SK-N-DZ (cell line): ENCODE results near the gene MLEC.

ENCODE experiments used
- DNase-seq: peaks from one replicate; pipeline ENCODE4 v3.0.0-alpha.2; 2015; ENCODE audit warnings: low spot score

The MLEC gene

DNA sequence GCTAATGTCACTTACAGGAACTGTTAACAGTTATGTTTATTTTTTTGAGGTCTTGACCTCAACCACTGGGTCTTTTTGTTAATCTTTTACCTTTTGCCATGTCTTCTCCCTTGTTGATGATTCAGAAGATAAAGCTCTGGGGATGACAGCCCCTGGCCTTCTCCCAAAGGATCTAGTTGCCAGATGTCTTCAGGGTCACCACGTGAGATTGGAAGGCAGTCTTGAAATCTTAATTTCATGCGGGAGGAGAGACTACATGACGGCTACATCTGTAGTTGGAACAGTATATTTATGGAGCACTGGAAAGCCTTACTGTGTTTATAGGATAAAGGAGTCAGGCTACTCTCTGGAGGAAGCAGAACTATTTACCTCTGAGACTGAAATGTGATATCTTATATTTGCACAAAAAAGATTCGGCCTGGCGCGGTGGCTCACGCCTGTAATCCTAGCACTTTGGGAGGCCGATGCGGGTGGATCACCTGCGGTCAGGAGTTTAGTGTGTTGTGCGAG is 5.6 kb downstream of the MLEC start:
- DNase-seq, result no peak

DNA sequence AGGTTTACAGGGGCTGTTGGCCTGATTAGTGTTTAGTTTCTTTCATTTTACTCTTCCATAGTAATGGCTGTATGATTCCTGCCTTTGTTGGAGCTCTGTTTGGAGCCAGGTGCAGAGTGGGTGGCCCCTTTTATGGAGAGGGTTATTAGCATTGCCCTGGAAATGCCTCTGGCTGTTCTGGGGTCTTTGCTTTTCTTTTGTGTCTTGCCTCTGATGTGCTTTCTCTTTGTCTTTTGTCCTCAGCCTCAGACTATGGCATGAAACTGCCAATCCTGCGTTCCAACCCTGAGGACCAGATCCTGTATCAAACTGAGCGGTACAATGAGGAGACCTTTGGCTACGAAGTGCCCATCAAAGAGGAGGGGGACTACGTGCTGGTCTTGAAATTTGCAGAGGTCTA is 6.9 kb downstream of the MLEC start:
- no peak for DNase-seq

DNA sequence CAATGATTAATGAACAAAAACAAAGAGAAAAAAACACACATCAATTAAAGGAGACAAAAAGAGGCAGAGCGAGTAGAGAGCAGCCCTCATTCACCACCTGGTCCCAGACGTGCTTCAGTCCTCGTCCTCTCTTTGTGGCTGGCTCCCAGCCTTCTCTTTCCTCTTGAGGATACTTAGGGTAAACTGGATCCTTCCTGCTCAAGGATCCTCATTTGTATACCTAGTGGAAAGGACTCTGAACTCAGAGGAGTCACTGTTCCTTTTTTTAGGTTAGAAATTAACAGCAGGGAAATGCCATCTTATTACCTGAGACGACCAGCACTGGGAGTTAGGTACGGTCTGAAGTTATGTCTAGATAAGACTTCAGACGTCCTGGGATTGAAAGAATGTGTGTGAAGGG is 9.7 kb downstream of the MLEC start:
- DNase-seq, result no peak

DNA sequence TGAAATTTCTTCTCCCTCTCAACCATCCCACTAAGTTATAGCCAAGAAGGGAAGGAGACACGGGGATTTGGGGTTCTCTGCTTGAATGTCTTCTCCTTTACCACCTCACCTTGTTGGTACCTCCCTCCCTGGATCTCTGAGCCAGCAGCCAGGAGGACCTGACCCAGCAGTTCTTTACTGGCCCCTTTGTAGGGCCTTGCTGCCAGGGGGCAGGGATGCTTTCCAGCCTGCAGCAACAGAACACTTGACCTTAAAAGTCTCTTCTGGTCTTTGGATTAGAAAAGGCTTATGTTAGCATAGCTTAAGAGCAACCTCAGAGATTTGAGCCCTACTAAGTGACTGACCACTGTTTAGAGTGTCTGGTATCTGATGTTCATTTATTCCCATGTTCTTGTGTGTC is 10.4 kb downstream of the MLEC start:
- no peak for DNase-seq

DNA sequence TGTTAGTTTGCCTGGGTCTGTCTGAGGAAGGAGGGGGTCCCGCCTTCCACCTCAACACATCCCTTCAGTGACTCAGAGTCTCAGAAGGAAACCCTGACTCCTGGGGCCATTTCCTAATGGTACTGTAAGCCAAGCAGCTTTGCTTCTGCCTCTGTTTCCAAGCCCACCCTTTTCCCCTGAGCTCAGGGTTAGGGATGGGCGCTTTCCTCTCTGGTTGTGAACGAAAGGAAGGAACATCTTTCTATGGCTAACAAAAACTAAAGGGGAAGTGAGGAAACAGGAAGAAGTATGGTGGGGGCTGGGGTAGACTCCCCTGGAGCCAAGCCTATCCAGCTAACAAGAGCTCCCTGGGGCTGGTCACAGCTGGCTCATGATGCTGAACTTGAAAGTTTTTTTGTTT is 11.7 kb downstream of the MLEC start:
- no peak for DNase-seq

DNA sequence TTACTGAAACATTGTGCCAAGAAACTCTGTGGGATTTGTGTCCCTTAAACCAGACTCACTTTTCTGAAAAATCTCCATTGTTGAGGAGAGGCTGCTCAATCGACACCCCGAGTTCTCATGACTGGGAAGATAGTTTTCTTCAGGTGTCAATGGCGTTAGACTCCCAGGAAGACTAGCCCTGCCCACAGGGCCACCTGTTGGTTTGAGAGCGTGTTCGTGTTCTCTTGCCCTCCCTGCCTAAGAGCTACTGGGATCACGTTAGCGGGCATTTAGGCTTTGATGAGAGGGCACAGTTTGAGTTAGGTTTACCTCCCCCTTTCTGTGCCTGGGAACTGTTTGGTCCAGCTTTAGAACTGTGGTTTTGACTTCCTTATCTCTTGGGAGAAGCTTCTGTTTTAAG is 12.6 kb downstream of the MLEC start:
- DNase-seq, result no peak

DNA sequence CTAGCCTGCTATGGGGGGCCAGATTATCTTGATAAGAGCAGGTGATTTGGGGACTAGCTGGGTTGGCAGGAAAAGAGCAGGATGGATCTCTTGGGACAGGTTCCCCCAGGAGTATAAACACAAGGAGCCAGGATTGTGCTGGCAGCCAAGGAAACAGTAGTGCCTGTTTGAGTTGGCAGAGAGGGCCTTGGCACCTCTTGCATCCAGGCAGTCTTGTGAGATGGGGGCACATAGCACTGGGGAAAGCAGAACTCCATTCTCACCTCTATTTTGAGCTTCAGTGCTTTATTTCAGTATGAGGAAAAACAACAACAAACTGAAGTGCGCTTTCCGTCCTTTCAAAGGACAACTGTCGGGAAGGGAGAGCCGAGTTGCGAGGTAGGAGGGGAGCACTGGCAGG is 13.9 kb downstream of the MLEC start:
- DNase-seq, result no peak

DNA sequence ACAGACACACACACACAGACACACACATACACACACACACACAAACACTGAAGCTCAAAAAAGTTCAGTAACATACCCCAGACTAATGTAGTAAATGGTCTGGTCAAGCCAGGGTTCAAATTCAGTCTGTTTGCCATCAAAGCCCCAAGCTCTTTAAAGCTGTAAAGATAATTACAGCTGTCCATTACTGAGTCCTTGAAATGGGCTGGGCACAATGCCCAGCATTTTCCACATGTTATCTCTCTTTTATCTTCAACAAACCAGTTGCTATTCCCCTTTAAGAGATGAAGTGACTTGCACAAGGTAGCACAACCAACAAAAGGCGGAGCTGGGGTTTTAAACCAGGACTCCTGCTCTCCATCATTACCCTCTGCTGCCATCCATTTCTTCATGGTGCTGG is 15.7 kb downstream of the MLEC start:
- no peak for DNase-seq

DNA sequence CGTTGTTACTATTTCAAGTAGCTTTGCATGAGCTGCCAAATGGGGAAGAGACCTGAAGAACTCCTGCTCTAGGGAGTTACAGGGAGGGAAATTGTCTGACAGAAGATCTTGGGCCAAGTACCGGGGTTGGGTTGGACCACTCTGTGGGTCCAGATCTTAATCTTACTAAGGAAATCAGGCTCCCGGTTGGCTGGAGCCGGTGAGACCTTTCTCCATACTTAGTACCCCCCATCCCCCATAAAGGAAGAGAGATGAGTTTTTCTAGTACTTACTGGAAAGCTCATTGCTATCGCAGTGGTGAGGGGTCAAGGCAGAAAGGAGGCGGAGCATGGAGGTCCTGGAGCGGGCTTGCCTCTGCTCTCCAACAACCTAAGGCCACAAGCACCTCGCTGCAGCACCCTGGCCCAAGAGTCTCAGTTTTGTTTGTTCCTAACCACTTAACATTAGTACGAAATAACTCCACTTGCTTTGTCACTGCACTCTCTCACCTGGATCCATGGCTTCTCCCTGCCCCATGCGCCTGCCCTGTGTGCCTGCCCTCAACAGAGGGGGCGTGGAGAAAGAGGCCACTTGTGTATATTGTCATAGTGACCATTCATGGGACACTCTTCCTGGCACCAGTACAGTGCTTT is 16.5 kb downstream of the MLEC start:
- no peak for DNase-seq

DNA sequence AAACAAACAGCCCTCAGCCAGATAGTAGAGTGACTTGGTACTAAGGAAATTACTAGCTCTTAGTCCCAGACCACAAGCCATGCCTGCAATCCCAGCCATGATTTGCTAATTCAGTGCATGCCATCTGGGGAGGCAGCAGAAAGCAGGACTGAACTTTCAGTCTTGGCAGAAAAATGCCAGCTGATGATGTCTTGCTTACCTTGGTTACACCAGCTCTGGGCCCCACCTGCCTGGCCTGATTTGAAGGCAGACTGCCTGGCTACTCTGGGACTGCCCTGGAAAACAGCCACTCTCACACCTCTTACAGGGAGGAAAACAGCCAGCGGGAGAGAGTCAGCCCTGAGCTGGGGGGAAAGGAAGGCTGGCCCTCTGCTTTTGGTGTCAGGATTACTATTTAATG is 18.7 kb downstream of the MLEC start:
- DNase-seq, result no peak

DNA sequence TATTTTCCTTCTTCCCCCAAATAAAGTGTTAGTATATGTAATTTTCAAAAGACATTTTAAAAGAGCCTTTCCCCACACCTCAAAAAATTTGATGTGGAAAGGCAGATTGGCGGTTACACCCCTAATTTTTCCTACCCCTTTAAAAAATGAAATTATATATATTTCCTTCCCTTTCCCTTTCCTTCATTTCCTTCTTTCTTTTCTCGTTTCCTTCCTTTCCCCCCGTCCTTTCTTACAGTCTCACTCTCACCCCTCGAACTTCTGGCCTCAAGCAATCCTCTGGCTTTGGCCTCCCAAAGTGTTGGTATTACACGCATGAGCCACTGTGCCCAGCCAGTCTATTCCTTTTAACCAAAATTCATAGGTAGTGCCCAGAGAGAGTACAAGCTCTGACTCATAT is 19.1 kb downstream of the MLEC start:
- no peak for DNase-seq

DNA sequence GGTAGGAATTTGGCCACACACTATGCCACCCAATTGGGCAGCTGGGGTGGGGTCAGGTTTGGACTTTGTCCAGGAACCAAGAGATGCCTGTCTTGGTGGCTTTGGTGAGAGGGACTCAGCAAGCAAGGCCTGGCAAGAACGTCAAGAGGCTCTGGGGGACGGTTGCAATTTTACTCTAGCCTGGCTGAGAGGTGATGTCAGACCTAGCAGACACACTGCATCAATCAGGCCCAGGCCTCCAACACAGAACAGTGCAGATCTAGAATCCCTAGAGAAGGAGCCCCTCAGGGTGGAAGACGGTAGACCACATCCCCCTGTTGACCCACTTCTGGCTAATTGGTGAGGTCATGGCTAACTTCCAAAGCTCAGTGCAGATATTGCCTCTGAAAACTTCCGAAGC is 21.7 kb downstream of the MLEC start:
- no peak for DNase-seq

DNA sequence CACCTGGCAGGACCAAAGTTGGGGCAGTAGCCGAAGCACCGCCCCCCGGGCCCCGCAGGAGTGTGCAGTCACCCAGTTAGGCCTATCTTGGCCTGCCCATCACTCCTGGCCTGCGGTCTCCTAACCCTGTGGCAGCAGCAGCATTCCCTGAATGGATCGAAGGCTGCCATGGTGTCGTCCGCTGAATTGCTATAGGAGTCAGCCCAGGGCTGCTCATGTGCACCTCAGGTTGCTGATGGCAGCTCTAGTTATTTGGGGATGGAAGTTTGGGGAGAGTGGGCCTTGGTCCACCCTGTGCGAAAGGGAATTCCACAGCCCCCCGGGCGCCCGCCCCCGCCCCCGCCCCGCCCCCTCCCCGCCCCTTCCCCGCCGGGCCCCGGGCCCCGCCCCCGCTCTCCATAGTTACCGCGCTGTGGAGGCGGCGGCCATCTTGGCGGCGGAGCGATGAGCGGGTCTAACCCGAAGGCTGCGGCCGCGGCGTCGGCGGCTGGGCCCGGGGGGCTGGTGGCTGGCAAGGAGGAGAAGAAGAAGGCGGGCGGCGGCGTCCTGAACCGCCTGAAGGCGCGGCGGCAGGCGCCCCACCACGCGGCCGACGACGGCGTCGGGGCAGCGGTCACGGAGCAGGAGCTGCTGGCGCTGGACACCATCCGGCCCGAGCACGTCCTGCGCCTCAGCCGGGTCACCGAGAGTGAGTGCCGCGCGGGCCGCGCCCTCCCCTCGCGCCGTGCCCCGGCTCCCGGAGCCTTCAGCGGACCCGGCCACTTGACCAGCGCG is 23.3 kb downstream of the MLEC start, which contains the start of gene UNC119B:
TSS of gene UNC119B (plus strand) at position 428 of the 774 bp plus-strand sequence. CDS start at position 445, 17 bp downstream.
- DNase-seq, result peak; percentile 71

DNA sequence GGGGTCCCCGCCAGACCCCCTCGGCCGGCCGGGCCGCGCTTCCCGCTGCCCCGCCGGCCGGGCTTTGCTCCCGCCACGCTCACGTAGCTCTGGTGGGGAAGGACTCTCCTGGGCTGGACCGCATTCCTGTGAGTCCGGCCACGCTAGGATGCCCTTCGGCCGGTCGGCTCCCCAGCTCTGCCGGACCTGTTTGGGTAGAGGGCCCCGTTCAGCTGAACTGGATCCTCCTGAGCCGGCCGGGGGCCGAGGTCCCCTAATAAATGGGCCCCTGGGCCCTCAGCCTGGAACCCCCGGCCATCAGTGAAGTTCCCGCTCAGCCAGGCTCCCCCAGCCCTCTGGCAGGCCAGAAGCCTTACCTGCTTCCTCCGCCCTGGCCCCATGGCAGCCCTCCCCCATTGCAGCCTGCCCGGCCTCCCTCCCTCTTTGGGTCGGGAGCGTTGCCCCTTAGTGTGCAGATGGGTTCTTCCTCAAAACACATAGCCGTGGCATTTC is 23.9 kb downstream of the MLEC start:
- no peak for DNase-seq

DNA sequence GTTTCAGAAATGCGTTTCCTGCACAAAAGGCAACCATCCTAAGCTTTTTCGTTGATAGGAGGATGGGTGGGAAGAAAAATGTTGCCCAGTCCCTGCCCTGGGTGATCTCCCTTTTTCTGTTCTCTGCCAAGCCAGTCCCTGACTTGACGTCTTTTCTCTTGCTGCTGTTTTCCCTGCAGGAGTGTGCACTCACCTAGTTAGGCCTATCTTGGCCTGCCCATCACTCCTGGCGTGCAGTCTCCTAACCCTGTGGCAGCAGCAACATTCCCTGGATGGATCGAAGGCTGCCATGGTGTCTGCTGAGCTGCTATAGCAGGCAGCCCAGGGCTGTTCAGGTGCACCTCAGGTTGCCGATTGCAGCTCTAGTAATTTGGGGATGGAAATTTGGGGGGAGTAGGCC is 24.5 kb downstream of the MLEC start:
- DNase-seq, result no peak

DNA sequence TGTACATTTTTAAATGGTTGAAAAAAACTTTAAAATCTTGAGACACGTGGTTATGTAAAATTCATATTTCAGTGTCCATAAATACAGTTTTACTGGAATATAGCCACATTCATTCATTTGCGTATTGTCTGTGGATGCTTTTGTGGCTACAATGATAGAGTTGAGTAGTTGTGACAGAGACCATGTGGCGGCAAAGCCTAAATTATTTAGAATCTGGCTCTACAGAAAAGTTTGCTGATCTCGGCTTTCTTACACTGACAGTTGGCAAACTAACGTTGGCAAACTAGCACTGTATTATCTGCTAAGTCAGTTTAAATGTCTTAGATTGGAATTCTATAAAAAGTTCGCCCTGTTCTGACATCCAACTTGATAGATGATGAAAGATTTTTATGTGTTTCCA is 25.7 kb downstream of the MLEC start:
- DNase-seq, result no peak

DNA sequence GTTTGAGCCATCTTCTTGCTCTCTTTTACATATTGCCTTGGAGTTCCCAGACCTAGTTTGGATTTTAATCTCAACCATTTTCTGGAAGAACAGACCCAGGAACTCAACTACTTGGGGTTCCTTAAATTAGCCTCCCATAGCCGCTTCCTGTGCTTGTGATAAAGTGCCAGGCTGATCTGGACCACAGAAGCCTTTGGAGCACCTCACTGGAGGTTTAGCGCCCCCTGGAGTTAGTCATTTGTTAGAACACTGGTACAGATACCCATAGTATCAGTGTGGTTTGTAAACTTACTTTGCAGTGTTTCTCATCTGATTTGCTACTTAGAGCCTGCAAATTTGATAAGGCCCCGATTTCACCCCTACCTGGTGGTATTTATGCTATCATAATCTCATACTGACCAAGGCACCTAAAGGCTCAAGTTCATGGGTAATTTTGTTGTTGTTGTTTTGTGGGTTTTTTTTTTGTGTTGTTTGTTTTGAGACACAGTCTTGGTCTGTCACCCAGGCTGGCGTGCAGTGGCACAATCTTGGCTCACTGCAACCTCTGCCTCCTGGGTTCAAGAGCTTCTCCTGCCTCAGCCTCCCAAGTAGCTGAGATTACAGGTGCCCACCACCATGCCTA is 27.0 kb downstream of the MLEC start:
- peak; percentile 75 for DNase-seq

DNA sequence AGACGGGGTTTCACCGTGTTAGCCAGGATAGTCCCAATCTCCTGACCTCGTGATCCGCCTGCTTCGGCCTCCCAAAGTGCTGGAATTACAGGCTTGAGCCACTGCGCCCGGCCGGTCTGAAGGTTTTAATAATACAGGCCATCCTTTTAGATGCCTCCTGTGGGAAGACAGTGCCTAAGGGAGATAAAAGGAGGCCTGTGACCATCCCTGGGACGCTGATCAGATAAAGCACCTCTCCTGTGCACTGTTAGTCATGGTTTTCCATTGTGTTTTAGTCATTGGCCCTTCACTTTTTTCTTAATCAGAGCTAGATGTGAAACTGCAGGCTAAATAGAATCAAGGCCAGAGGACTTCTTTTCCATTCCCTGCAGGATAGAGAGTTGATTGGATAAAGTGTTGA is 31.1 kb downstream of the MLEC start:
- DNase-seq, result no peak

DNA sequence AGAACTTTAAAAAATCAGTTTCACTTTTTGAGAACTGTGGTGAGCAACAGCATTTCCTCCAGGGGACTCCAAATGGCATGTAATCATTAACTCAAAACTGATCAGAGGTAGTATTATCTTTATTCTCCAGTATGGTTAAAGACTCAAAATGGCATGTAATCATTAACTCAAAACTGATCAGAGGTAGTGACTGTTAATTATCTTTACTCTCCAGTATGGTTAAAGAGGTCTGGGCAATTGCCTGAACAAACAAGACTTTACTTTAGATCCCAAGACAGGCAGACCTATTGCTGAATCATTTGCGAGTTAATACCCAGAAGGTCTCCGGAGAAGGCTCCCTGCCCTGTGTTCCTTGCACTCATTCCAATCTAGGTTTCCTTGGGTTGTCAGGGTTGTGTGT is 32.1 kb downstream of the MLEC start:
- no peak for DNase-seq

DNA sequence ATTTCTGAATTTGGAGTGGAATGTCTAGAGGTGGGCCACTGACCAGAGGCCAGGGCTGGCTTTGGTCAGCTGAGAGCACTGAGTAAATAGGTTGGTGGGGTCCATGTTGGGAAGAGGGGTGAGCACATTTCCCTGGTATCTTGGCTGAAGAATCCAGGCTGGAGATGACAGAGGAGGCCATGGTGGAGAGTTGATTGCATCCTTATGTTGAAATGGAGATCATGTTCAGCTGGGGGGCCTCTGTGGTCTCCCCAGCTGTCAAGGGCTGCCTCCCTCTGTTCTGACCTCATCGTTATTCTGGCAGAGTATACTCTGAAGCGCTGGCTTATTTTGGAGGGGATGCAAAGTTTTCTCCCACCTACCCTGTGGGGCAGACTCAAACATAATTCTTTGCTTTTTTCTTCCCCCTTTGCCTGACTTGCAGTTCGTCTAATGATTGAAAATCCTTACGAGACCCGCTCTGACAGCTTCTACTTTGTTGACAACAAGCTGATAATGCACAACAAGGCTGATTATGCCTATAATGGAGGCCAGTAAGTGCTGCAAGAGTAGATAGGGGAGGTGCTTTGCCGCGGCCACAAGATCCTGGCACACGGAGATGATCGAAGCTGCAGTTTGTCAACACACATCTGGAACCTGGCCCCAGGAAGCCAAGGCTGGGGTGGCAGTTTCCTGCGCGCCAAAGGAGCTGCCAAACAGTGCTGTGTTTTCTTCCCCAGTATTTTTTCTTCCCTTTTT is 32.7 kb downstream of the MLEC start:
- DNase-seq, result no peak

DNA sequence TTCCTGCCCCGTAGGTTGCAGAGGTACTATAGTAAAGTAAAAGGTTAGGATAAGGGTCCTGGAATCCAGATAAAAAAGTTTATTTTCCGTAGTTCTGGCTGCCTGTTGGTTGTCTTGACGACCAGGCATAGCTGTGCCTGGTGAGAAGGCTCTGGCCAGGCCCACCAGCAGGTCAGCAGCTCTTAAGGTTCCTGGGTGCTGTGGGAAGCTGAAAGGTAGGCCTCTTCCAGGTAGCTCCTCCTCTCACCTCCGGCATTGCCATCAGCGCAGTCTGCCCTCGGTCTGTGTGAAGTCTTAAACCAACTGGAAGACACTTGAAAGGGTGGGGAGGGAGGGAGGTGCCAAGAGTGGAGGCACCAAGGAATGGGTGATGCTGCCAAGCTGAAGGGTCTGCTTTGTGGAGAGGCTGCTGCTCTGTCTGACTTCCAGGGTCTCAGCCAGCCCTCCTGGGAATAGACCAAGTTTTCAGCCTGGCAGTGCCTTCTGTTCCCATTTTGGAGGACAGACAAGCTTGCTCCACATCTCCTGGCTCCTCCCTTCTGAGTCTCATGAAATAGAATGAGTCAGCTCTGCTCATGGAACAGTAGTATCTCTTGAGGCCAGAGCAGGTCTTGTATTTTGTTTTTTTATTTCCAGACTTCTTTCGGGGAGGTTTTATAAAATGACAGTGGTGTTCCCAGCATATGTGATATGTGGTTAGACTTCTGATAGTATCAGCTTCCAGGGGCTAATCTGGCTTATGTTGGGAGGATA is 33.5 kb downstream of the MLEC start:
- DNase-seq, result no peak
